ENCODE data around the gene SUSD1. TPM values are rescaled to one million over a fixed set of nuclear protein-coding genes. Genes with fewer than 3 reads are reported as not detected.

SUSD1 gene
- total RNA-seq, 6 donors from 2014 or later: 15.5 to 29.5 (median 20.4) TPM

GRCh38 chr9:112127281-112127680 lies 47.8 kb downstream of the SUSD1 start:
- TF ChIP-seq POLR2A (IDR thresholded peaks at IDR 0.05) (no peak), POLR2AphosphoS5 (IDR thresholded peaks at IDR 0.05) (no peak), EP300 (IDR thresholded peaks at IDR 0.05) (no peak), CTCF (IDR thresholded peaks at IDR 0.05) (no peak)
- Histone ChIP-seq H3K27me3 (no peaks in the 10 kb centered on the region), H3K9me3 (no peaks in the 10 kb centered on the region), H3K4me1 (no peaks in the 10 kb centered on the region), H3K4me3 (no peak overlapping the region), H3K36me3 (peaks cover 0 to 13% (median 4%) of the 10 kb centered on the region in 4 donors), H3K27ac (no peak overlapping the region)
- ATAC-seq (ENCODE audit: low FRiP score in 2 of 2) (no peak), DNase-seq (no peak)
- 94 to 96% methylated on average over 3 of the region's 3 CpGs for WGBS, 2 donors

- Histone ChIP-seq H3K27me3 (no peaks in the 10 kb centered on the region), H3K27ac (no peak overlapping the region), H3K9me3 (no peaks in the 10 kb centered on the region), H3K36me3 (peaks cover 0 to 21% (median 4%) of the 10 kb centered on the region in 4 donors), H3K4me3 (no peak overlapping the region), H3K4me1 (no peaks in the 10 kb centered on the region)
- no peak for TF ChIP-seq CTCF (IDR thresholded peaks at IDR 0.05)
- TF ChIP-seq EP300 (IDR thresholded peaks at IDR 0.05): no peak
- TF ChIP-seq POLR2AphosphoS5 (IDR thresholded peaks at IDR 0.05): no peak
- no peak for TF ChIP-seq POLR2A (IDR thresholded peaks at IDR 0.05)
- WGBS, 2 donors: 73 to 86% methylated on average over 1 of the region's 1 CpG
- ATAC-seq (ENCODE audit: low FRiP score in 2 of 2) (no peak), DNase-seq (no peak)
Observed at GRCh38 chr9:112125951-112126388, 49.1 kb downstream of the SUSD1 start.

GRCh38 chr9:112124156-112124555 lies 50.9 kb downstream of the SUSD1 start:
- H3K4me1 ChIP-seq: peaks cover 0 to 8% (median 0%) of the 10 kb centered on the region in 4 donors
- H3K9me3 ChIP-seq: no peaks in the 10 kb centered on the region
- TF ChIP-seq POLR2AphosphoS5 (IDR thresholded peaks at IDR 0.05): no peak
- no peak for TF ChIP-seq POLR2A (IDR thresholded peaks at IDR 0.05)
- no peak for TF ChIP-seq EP300 (IDR thresholded peaks at IDR 0.05)
- no peak for TF ChIP-seq CTCF (IDR thresholded peaks at IDR 0.05)
- peaks cover 0 to 21% (median 4%) of the 10 kb centered on the region in 4 donors for H3K36me3 ChIP-seq
- DNase-seq (peak in 1 of 2 donors; percentile 30), ATAC-seq (ENCODE audit: low FRiP score in 2 of 2) (no peak)
- H3K27ac ChIP-seq: no peak overlapping the region
- WGBS, 2 donors: 64 to 81% methylated on average over 5 of the region's 5 CpGs
- H3K27me3 ChIP-seq: no peaks in the 10 kb centered on the region
- H3K4me3 ChIP-seq: no peak overlapping the region

- Histone ChIP-seq H3K4me1 (peaks cover 0 to 9% (median 0%) of the 10 kb centered on the region in 4 donors), H3K27me3 (no peaks in the 10 kb centered on the region), H3K4me3 (no peak overlapping the region), H3K27ac (no peak overlapping the region), H3K9me3 (no peaks in the 10 kb centered on the region), H3K36me3 (peaks cover 0 to 21% (median 4%) of the 10 kb centered on the region in 4 donors)
- 96 to 97% methylated on average over 4 of the region's 4 CpGs for WGBS, 2 donors
- no peak for TF ChIP-seq EP300 (IDR thresholded peaks at IDR 0.05)
- TF ChIP-seq CTCF (IDR thresholded peaks at IDR 0.05): no peak
- TF ChIP-seq POLR2A (IDR thresholded peaks at IDR 0.05): no peak
- no peak for TF ChIP-seq POLR2AphosphoS5 (IDR thresholded peaks at IDR 0.05)
- ATAC-seq (ENCODE audit: low FRiP score in 2 of 2): no peak
- no peak for DNase-seq
Observed at GRCh38 chr9:112121633-112122032, 53.5 kb downstream of the SUSD1 start.

- no peak overlapping the region for H3K27ac ChIP-seq
- ATAC-seq (ENCODE audit: low FRiP score in 2 of 2): no peak
- 77 to 79% methylated on average over 2 of the region's 2 CpGs for WGBS, 2 donors
Observed at GRCh38 chr9:112120439-112120925, 54.6 kb downstream of the SUSD1 start.

More at GRCh38 chr9:112120439-112120925, 54.6 kb downstream of the SUSD1 start:
- TF ChIP-seq CTCF (IDR thresholded peaks at IDR 0.05) (no peak), POLR2A (IDR thresholded peaks at IDR 0.05) (no peak), EP300 (IDR thresholded peaks at IDR 0.05) (no peak), POLR2AphosphoS5 (IDR thresholded peaks at IDR 0.05) (no peak)
- H3K27me3 ChIP-seq: no peaks in the 10 kb centered on the region
- no peaks in the 10 kb centered on the region for H3K9me3 ChIP-seq
- peaks cover 0 to 9% (median 0%) of the 10 kb centered on the region in 4 donors for H3K4me1 ChIP-seq
- peaks cover 0 to 21% (median 4%) of the 10 kb centered on the region in 4 donors for H3K36me3 ChIP-seq
- H3K4me3 ChIP-seq: no peak overlapping the region
- DNase-seq: no peak

All from upper lobe of left lung (tissue), 6 donors.